MM.1S (cell line): Measurements from ENCODE around the gene BLM.

Experiments used
- EZH2 ChIP-seq: fragments of 300-600 bp; sonication (generic); optimal IDR thresholded peaks from 2 replicates; pipeline ENCODE3; 2017; ENCODE audit warnings: low read depth, mild to moderate bottlenecking, antibody characterized with exemption, low read length, mixed read lengths
- TF ChIP-seq, protein P1 (sequence below): fragments of 300-600 bp; sonication (generic); IDR thresholded peaks from 2 replicates; pipeline ENCODE4 v1.5.1; 2016; ENCODE audit warnings: antibody characterized with exemption, low read length, mixed read lengths

DNA sequence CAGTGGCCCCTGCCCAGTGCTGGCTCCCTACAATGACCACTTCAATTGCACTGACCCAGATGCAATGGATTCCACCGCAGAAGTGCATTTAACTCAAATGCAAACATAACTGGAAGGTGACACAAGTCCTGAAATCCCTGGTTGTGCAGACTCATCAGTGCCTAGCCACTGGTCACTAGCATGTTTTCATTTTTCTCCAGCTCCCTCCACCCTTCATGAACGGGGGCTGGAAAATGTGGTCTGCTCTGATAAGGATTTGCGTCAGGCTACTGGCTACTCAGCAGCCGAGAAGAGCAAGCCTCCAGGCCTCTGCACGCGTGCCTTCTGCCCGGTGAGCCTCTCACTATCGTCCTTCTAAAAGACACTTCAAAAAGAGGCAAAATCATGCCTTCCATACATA is 123.8 kb downstream of the BLM start:
- TF ChIP-seq, protein P1, sequence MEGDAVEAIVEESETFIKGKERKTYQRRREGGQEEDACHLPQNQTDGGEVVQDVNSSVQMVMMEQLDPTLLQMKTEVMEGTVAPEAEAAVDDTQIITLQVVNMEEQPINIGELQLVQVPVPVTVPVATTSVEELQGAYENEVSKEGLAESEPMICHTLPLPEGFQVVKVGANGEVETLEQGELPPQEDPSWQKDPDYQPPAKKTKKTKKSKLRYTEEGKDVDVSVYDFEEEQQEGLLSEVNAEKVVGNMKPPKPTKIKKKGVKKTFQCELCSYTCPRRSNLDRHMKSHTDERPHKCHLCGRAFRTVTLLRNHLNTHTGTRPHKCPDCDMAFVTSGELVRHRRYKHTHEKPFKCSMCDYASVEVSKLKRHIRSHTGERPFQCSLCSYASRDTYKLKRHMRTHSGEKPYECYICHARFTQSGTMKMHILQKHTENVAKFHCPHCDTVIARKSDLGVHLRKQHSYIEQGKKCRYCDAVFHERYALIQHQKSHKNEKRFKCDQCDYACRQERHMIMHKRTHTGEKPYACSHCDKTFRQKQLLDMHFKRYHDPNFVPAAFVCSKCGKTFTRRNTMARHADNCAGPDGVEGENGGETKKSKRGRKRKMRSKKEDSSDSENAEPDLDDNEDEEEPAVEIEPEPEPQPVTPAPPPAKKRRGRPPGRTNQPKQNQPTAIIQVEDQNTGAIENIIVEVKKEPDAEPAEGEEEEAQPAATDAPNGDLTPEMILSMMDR = no peak
- TF ChIP-seq EZH2 = no peak
